ENCODE measurements around the gene LRRC4C.

GRCh38 chr11:40170078-40170477 is 1289.4 kb downstream of the LRRC4C start:
- TF ChIP-seq, protein P1, sequence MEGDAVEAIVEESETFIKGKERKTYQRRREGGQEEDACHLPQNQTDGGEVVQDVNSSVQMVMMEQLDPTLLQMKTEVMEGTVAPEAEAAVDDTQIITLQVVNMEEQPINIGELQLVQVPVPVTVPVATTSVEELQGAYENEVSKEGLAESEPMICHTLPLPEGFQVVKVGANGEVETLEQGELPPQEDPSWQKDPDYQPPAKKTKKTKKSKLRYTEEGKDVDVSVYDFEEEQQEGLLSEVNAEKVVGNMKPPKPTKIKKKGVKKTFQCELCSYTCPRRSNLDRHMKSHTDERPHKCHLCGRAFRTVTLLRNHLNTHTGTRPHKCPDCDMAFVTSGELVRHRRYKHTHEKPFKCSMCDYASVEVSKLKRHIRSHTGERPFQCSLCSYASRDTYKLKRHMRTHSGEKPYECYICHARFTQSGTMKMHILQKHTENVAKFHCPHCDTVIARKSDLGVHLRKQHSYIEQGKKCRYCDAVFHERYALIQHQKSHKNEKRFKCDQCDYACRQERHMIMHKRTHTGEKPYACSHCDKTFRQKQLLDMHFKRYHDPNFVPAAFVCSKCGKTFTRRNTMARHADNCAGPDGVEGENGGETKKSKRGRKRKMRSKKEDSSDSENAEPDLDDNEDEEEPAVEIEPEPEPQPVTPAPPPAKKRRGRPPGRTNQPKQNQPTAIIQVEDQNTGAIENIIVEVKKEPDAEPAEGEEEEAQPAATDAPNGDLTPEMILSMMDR (IDR thresholded peaks at IDR 0.05): no peak
- TF ChIP-seq EZH2phosphoT487 (IDR thresholded peaks at IDR 0.05): no peak
